ENCODE results near the gene SP140.

DNA sequence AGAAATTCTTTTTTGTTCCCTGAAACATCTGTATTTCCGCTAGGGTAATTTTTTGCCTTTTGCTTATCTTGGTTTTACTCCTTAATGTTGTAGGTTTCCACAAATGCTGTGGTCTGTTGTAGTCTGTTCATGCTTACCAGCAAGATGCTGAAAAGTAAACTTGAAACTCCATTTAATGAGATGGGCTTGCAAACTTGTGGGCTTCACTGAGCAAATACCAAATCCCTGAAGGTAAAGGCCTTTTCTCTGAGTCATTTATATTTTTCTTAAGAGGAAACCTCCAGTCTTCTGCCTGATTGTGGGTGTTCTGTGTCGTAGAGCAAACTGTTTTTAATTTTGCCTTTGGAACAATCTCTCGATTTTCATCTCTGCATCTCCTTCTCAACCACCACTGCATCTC, 9.3 kb downstream of the SP140 start:
- TF ChIP-seq POLR2A (IDR thresholded peaks at IDR 0.05; ENCODE audit: low read length) (no peak), GATA1 (IDR thresholded peaks at IDR 0.05; ENCODE audit: low read depth, low read length) (no peak)

Data from erythroblast (primary cell).